Measurements from ENCODE around the gene MPRIP.

GRCh38 chr17:17191961-17192381, 149.7 kb downstream of the MPRIP start:
- TF ChIP-seq ZNF565 (CRISPR knock-in tag; conservative IDR thresholded peaks at IDR 0.05; ENCODE audit: low read depth) (no peak), ZC3H10 (CRISPR knock-in tag; IDR thresholded peaks at IDR 0.05) (no peak), ARNTL (CRISPR knock-in tag; IDR thresholded peaks at IDR 0.05; ENCODE audit: borderline replicate concordance, low read depth) (no peak), RARB (CRISPR knock-in tag; IDR thresholded peaks at IDR 0.05) (no peak), ZNF8 (CRISPR knock-in tag; IDR thresholded peaks at IDR 0.05) (no peak), CSRNP3 (CRISPR knock-in tag; IDR thresholded peaks at IDR 0.05) (no peak), TOX (CRISPR knock-in tag; IDR thresholded peaks at IDR 0.05; ENCODE audit: borderline replicate concordance) (no peak), TCF4 (CRISPR knock-in tag; IDR thresholded peaks at IDR 0.05; ENCODE audit: borderline replicate concordance) (no peak), ISL1 (CRISPR knock-in tag; IDR thresholded peaks at IDR 0.05) (no peak), CSDC2 (CRISPR knock-in tag; IDR thresholded peaks at IDR 0.05) (no peak)
- TF ChIP-seq, protein P1, sequence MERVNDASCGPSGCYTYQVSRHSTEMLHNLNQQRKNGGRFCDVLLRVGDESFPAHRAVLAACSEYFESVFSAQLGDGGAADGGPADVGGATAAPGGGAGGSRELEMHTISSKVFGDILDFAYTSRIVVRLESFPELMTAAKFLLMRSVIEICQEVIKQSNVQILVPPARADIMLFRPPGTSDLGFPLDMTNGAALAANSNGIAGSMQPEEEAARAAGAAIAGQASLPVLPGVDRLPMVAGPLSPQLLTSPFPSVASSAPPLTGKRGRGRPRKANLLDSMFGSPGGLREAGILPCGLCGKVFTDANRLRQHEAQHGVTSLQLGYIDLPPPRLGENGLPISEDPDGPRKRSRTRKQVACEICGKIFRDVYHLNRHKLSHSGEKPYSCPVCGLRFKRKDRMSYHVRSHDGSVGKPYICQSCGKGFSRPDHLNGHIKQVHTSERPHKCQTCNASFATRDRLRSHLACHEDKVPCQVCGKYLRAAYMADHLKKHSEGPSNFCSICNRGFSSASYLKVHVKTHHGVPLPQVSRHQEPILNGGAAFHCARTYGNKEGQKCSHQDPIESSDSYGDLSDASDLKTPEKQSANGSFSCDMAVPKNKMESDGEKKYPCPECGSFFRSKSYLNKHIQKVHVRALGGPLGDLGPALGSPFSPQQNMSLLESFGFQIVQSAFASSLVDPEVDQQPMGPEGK (CRISPR knock-in tag; IDR thresholded peaks at IDR 0.05; ENCODE audit: borderline replicate concordance): no peak
- TF ChIP-seq, protein P2, sequence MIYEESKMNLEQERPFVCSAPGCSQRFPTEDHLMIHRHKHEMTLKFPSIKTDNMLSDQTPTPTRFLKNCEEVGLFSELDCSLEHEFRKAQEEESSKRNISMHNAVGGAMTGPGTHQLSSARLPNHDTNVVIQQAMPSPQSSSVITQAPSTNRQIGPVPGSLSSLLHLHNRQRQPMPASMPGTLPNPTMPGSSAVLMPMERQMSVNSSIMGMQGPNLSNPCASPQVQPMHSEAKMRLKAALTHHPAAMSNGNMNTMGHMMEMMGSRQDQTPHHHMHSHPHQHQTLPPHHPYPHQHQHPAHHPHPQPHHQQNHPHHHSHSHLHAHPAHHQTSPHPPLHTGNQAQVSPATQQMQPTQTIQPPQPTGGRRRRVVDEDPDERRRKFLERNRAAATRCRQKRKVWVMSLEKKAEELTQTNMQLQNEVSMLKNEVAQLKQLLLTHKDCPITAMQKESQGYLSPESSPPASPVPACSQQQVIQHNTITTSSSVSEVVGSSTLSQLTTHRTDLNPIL (CRISPR knock-in tag; IDR thresholded peaks at IDR 0.05; ENCODE audit: low read depth): no peak

All from SK-N-SH treated with all-trans-retinoic acid at 6 μM for 48 hours (cell line).